ENCODE results near the gene KRTAP9-7.

The KRTAP9-7 gene

GRCh38 chr17:41301204-41301790 lies 25.8 kb downstream of the KRTAP9-7 start:
- DNase-seq = no peak
- TF ChIP-seq POLR2A (IDR thresholded peaks at IDR 0.05; ENCODE audit: low read length) (no peak), GATA1 (IDR thresholded peaks at IDR 0.05; ENCODE audit: low read depth, low read length) (no peak)

- DNase-seq = no peak
- TF ChIP-seq POLR2A (IDR thresholded peaks at IDR 0.05; ENCODE audit: low read length) = no peak
- no peak for TF ChIP-seq GATA1 (IDR thresholded peaks at IDR 0.05; ENCODE audit: low read depth, low read length)
Observed at GRCh38 chr17:41301916-41302901, 26.7 kb downstream of the KRTAP9-7 start, which contains the start of gene KRTAP29-1. TSS of gene KRTAP29-1 (minus strand) at chr17:41302851. CDS start at chr17:41302851, 0 bp downstream.

GRCh38 chr17:41302981-41303380 lies 27.5 kb downstream of the KRTAP9-7 start:
- no peak for TF ChIP-seq POLR2A (IDR thresholded peaks at IDR 0.05; ENCODE audit: low read length)
- no peak for TF ChIP-seq GATA1 (IDR thresholded peaks at IDR 0.05; ENCODE audit: low read depth, low read length)

GRCh38 chr17:41304091-41304490 lies 28.6 kb downstream of the KRTAP9-7 start:
- DNase-seq = no peak

More at GRCh38 chr17:41302981-41303380, 27.5 kb downstream of the KRTAP9-7 start:
- no peak for DNase-seq

GRCh38 chr17:41307647-41308046 lies 32.1 kb downstream of the KRTAP9-7 start:
- DNase-seq = no peak
- TF ChIP-seq POLR2A (IDR thresholded peaks at IDR 0.05; ENCODE audit: low read length) (no peak), GATA1 (IDR thresholded peaks at IDR 0.05; ENCODE audit: low read depth, low read length) (no peak)

More at GRCh38 chr17:41304091-41304490, 28.6 kb downstream of the KRTAP9-7 start:
- TF ChIP-seq POLR2A (IDR thresholded peaks at IDR 0.05; ENCODE audit: low read length) = no peak
- no peak for TF ChIP-seq GATA1 (IDR thresholded peaks at IDR 0.05; ENCODE audit: low read depth, low read length)

- DNase-seq = no peak
- no peak for TF ChIP-seq POLR2A (IDR thresholded peaks at IDR 0.05; ENCODE audit: low read length)
- no peak for TF ChIP-seq GATA1 (IDR thresholded peaks at IDR 0.05; ENCODE audit: low read depth, low read length)
Observed at GRCh38 chr17:41308251-41308917, 32.9 kb downstream of the KRTAP9-7 start.

GRCh38 chr17:41308918-41309359 lies 33.4 kb downstream of the KRTAP9-7 start, which contains the start of gene KRTAP16-1:
TSS of gene KRTAP16-1 (minus strand) at chr17:41309309. CDS start at chr17:41309253, 56 bp downstream.
- no peak for DNase-seq
- TF ChIP-seq GATA1 (IDR thresholded peaks at IDR 0.05; ENCODE audit: low read depth, low read length) (no peak), POLR2A (IDR thresholded peaks at IDR 0.05; ENCODE audit: low read length) (no peak)

- DNase-seq = no peak
- TF ChIP-seq GATA1 (IDR thresholded peaks at IDR 0.05; ENCODE audit: low read depth, low read length) (no peak), POLR2A (IDR thresholded peaks at IDR 0.05; ENCODE audit: low read length) (no peak)
Observed at GRCh38 chr17:41311111-41311510, 35.6 kb downstream of the KRTAP9-7 start.

- TF ChIP-seq GATA1 (IDR thresholded peaks at IDR 0.05; ENCODE audit: low read depth, low read length) = no peak
- DNase-seq = no peak
Observed at GRCh38 chr17:41315204-41315794, 39.8 kb downstream of the KRTAP9-7 start, which contains the start of gene KRTAP17-1. TSS of gene KRTAP17-1 (minus strand) at chr17:41315710. CDS start at chr17:41315650, 60 bp downstream.

GRCh38 chr17:41315814-41316445 lies 40.4 kb downstream of the KRTAP9-7 start:
- TF ChIP-seq POLR2A (IDR thresholded peaks at IDR 0.05; ENCODE audit: low read length) (no peak), GATA1 (IDR thresholded peaks at IDR 0.05; ENCODE audit: low read depth, low read length) (no peak)
- DNase-seq = no peak

- DNase-seq = no peak
- no peak for TF ChIP-seq POLR2A (IDR thresholded peaks at IDR 0.05; ENCODE audit: low read length)
- TF ChIP-seq GATA1 (IDR thresholded peaks at IDR 0.05; ENCODE audit: low read depth, low read length) = no peak
Observed at GRCh38 chr17:41318231-41318630, 42.7 kb downstream of the KRTAP9-7 start.

GRCh38 chr17:41322094-41322902 lies 46.8 kb downstream of the KRTAP9-7 start:
- TF ChIP-seq GATA1 (IDR thresholded peaks at IDR 0.05; ENCODE audit: low read depth, low read length) (no peak), POLR2A (IDR thresholded peaks at IDR 0.05; ENCODE audit: low read length) (no peak)
- DNase-seq = peak; percentile 10 to 13

All from erythroblast (primary cell).